Stomach (tissue), 9 donors: ENCODE data around the gene CLOCK. TPM values are rescaled to one million over a fixed set of nuclear protein-coding genes. Genes with fewer than 3 reads are reported as not detected.

ENCODE experiments used
- DNase-seq, 2 donors: peaks; one replicate each; pipeline versions ENCODE4 v3.0.0 to v3.0.0-alpha.2; 2013 to 2019
- H3K27ac ChIP-seq, 5 donors: fragments of 200-600 bp in 4 of 5; sonication (generic) in 4 of 5; one replicate each; pipeline ENCODE4 v1.5.1; 2013 to 2019; ENCODE audit warnings: mild to moderate bottlenecking in 1 of 5, moderate library complexity in 1 of 5
- H3K27me3 ChIP-seq, 3 donors: fragments of 200-600 bp; sonication (generic); one replicate each; pipeline ENCODE4 v1.5.1; 2017 to 2019; ENCODE audit warnings: mixed run types in 1 of 3
- H3K36me3 ChIP-seq, 4 donors: fragments of 200-600 bp; sonication (generic); 1 replicate in 3 of 4; 2 replicates in 1 of 4; pipeline ENCODE4 v1.5.1; 2016 to 2019
- H3K4me1 ChIP-seq, 4 donors: fragments of 200-600 bp; sonication (generic); one replicate each; pipeline ENCODE4 v1.5.1; 2016 to 2019
- H3K4me3 ChIP-seq, 4 donors: fragments of 200-600 bp; sonication (generic) in 3 of 4; one replicate each; pipeline ENCODE4 v1.5.1; 2016 to 2019; ENCODE audit warnings: mild to moderate bottlenecking in 1 of 4
- H3K9me3 ChIP-seq, 4 donors: fragments of 200-600 bp; sonication (generic); one replicate each; pipeline ENCODE4 v1.5.1; 2016 to 2019
- CTCF ChIP-seq, 7 experiments: fragments of 450-650 bp in 4 of 7; fragments of 200-600 bp in 3 of 7; sonication (generic) in 3 of 7; IDR thresholded peaks; one replicate each; pipeline ENCODE4 v1.5.1; 2016 to 2019; ENCODE audit warnings: antibody characterized with exemption in 7 of 7, control low read depth in 2 of 7, mild to moderate bottlenecking in 1 of 7
- EP300 ChIP-seq: sonication (generic); formaldehyde crosslinking; IDR thresholded peaks from one replicate; pipeline ENCODE4 v1.6.1; 2017; ENCODE audit warnings: antibody characterized with exemption
- POLR2A ChIP-seq, 4 donors: fragments of 450-650 bp; IDR thresholded peaks; one replicate each; pipeline ENCODE4 v1.6.1; 2016; ENCODE audit warnings: antibody characterized with exemption in 4 of 4, control low read depth in 2 of 4, mild to moderate bottlenecking in 1 of 4, moderate library complexity in 1 of 4
- POLR2AphosphoS5 ChIP-seq, 3 donors: sonication (generic); formaldehyde crosslinking; IDR thresholded peaks; one replicate each; pipeline ENCODE4 v1.6.1; 2016; ENCODE audit warnings: antibody characterized with exemption in 3 of 3
- WGBS, 5 donors: extraction: QIAGEN DNeasy Blood & Tissue Kit in 3 of 5; methylation state at CpG; one replicate each; pipeline versions ENCODE4 v1.1.5 to v1.1.7; 2013 to 2018; 5-methylcytosine and 5-hydroxymethylcytosine counted together
- intact Hi-C: fragments of 100-400 bp; cut with DNase I; formaldehyde crosslinking; loops from one replicate; pipeline ENCODE4 v1.15.1; 2023; ENCODE audit warnings: low total_unique reads
- polyA plus RNA-seq, 3 donors: library from polyadenylated mRNA; stranded (reverse); fragments of 200-250 nt; gene quantifications; one replicate each; pipeline ENCODE4 v1.2.3, GENCODE V29; 2013
- total RNA-seq, 5 donors: library from RNA; depleted of rRNA; stranded (reverse); fragments of >200 nt; gene quantifications; one replicate each; pipeline versions ENCODE4 v1.1.0 to v1.2.3, GENCODE V29; 2014 to 2016
- donor health status: healthy with polysubstance abuse.
- donor health status: Bipolar disorder and iron deficiency.
- donor health status: healthy.

CLOCK gene
- total and polyA plus RNA-seq, 8 donors, result 3.2 to 123 (median 21.4) TPM

- no peak for TF ChIP-seq CTCF (IDR thresholded peaks at IDR 0.05)
- TF ChIP-seq POLR2AphosphoS5 (IDR thresholded peaks at IDR 0.05), result no peak
- no peak for TF ChIP-seq EP300
- TF ChIP-seq POLR2A (IDR thresholded peaks at IDR 0.05), result no peak
- 92 to 100% (median 99%) methylated on average over 3 of the region's 3 CpGs for WGBS, 5 donors
- Histone ChIP-seq H3K27ac (no peak overlapping the region), H3K4me3 (no peak overlapping the region), H3K27me3 (no peaks in the 10 kb centered on the region), H3K9me3 (no peaks in the 10 kb centered on the region), H3K36me3 (peaks cover 2 to 34% (median 26%) of the 10 kb centered on the region in 4 donors), H3K4me1 (no peaks in the 10 kb centered on the region)
- DNase-seq, result no peak
- intact Hi-C loops, result no loop called here
Observed at GRCh38 chr4:55488716-55489115, 58.0 kb downstream of the CLOCK start.

- no peak overlapping the region for H3K4me3 ChIP-seq
- TF ChIP-seq POLR2AphosphoS5 (IDR thresholded peaks at IDR 0.05), result no peak
- TF ChIP-seq CTCF (IDR thresholded peaks at IDR 0.05), result no peak
- no peaks in the 10 kb centered on the region for H3K4me1 ChIP-seq
- intact Hi-C loops, result no loop called here
- no peak overlapping the region for H3K27ac ChIP-seq
- H3K9me3 ChIP-seq, result no peaks in the 10 kb centered on the region
- DNase-seq, result no peak
- H3K36me3 ChIP-seq, result peaks cover 2 to 49% (median 32%) of the 10 kb centered on the region in 4 donors
- H3K27me3 ChIP-seq, result no peaks in the 10 kb centered on the region
- WGBS, 5 donors, result 90 to 100% (median 97%) methylated on average over 1 of the region's 1 CpG
Observed at GRCh38 chr4:55485821-55486220, 60.9 kb downstream of the CLOCK start.

GRCh38 chr4:55483315-55483714 is 63.4 kb downstream of the CLOCK start:
- no peaks in the 10 kb centered on the region for H3K27me3 ChIP-seq
- no peak for TF ChIP-seq POLR2AphosphoS5 (IDR thresholded peaks at IDR 0.05)
- H3K27ac ChIP-seq, result no peak overlapping the region
- no peak for DNase-seq
- H3K4me3 ChIP-seq, result no peak overlapping the region
- intact Hi-C loops, result no loop called here
- no peaks in the 10 kb centered on the region for H3K9me3 ChIP-seq
- WGBS, 5 donors, result 79 to 87% (median 83%) methylated on average over 5 of the region's 5 CpGs
- no peaks in the 10 kb centered on the region for H3K4me1 ChIP-seq
- peaks cover 2 to 45% (median 29%) of the 10 kb centered on the region in 4 donors for H3K36me3 ChIP-seq

GRCh38 chr4:55475394-55476243 is 71.1 kb downstream of the CLOCK start:
- intact Hi-C loops, result no loop called here
- 79 to 96% (median 95%) methylated on average over 6 of the region's 6 CpGs for WGBS, 5 donors
- no peak for DNase-seq
- Histone ChIP-seq H3K4me1 (no peaks in the 10 kb centered on the region), H3K27me3 (no peaks in the 10 kb centered on the region), H3K36me3 (peaks cover 8 to 58% (median 54%) of the 10 kb centered on the region in 4 donors), H3K27ac (no peak overlapping the region), H3K9me3 (peaks cover 0 to 7% (median 2%) of the 10 kb centered on the region in 4 donors), H3K4me3 (no peak overlapping the region)
- TF ChIP-seq POLR2A (IDR thresholded peaks at IDR 0.05), result no peak
- TF ChIP-seq EP300, result no peak
- no peak for TF ChIP-seq CTCF (IDR thresholded peaks at IDR 0.05)
- TF ChIP-seq POLR2AphosphoS5 (IDR thresholded peaks at IDR 0.05), result no peak

- TF ChIP-seq CTCF (IDR thresholded peaks at IDR 0.05) (no peak), POLR2AphosphoS5 (IDR thresholded peaks at IDR 0.05) (no peak), EP300 (no peak), POLR2A (IDR thresholded peaks at IDR 0.05) (no peak)
- H3K36me3 ChIP-seq, result peaks cover 8 to 92% (median 72%) of the 10 kb centered on the region in 4 donors
- intact Hi-C loops, result no loop called here
- H3K9me3 ChIP-seq, result peaks cover 0 to 8% (median 3%) of the 10 kb centered on the region in 4 donors
- no peaks in the 10 kb centered on the region for H3K27me3 ChIP-seq
- WGBS, 5 donors, result 95 to 100% (median 100%) methylated on average over 1 of the region's 1 CpG
- no peak overlapping the region for H3K27ac ChIP-seq
- no peaks in the 10 kb centered on the region for H3K4me1 ChIP-seq
- H3K4me3 ChIP-seq, result no peak overlapping the region
- DNase-seq, result no peak
Observed at GRCh38 chr4:55469979-55470378, 76.7 kb downstream of the CLOCK start.
